GM12878 (cell line): ENCODE measurements around the gene MBOAT7.

ENCODE experiments used
- BCL11A ChIP-seq: IDR thresholded peaks from 2 replicates; pipeline ENCODE4 v1.6.1; 2011; ENCODE audit warnings: low read depth, low read length
- BCLAF1 ChIP-seq: fragments of 450-650 bp; IDR thresholded peaks from 2 replicates; pipeline ENCODE4 v1.6.1; 2017; ENCODE audit warnings: antibody characterized with exemption, mild to moderate bottlenecking, moderate library complexity
- CTCF ChIP-seq, 3 experiments: IDR thresholded peaks in 2 of 3; conservative IDR thresholded peaks in 1 of 3; 2 replicates each; pipeline ENCODE4 v1.5.1; 2011; ENCODE audit warnings: low read depth in 3 of 3, low read length in 3 of 3, mild to moderate bottlenecking in 3 of 3, control low read depth in 2 of 3, moderate library complexity in 2 of 3, inconsistent platforms in 1 of 3, mixed read lengths in 1 of 3; ENCODE audit not compliant: control insufficient read depth in 2 of 3, insufficient read depth in 1 of 3; ENCODE audit errors: extremely low read depth in 1 of 3
- ELK1 ChIP-seq: IDR thresholded peaks from 2 replicates; pipeline ENCODE4 v1.6.1; 2012; ENCODE audit warnings: low read depth, low read length, improper control_type of control experiment
- LARP7 ChIP-seq: fragments of 450-650 bp; IDR thresholded peaks from 2 replicates; pipeline ENCODE4 v1.6.1; 2017; ENCODE audit warnings: mild to moderate bottlenecking
- NRF1 ChIP-seq: conservative IDR thresholded peaks from 2 replicates; pipeline ENCODE4 v1.6.1; 2011; ENCODE audit warnings: mild to moderate bottlenecking, low read depth, low read length, improper control_type of control experiment
- POLR2AphosphoS5 ChIP-seq: IDR thresholded peaks from 2 replicates; pipeline ENCODE4 v1.6.1; 2011; ENCODE audit warnings: mild to moderate bottlenecking, low read length, inconsistent platforms
- REST ChIP-seq: IDR thresholded peaks from 2 replicates; pipeline ENCODE4 v1.6.1; 2012; ENCODE audit warnings: mild to moderate bottlenecking, low read depth, low read length
- SREBF2 ChIP-seq: IDR thresholded peaks from 2 replicates; pipeline ENCODE4 v1.6.1; 2012; ENCODE audit warnings: mild to moderate bottlenecking, low read length
- TAF1 ChIP-seq: IDR thresholded peaks from 2 replicates; pipeline ENCODE4 v1.6.1; 2011; ENCODE audit warnings: mild to moderate bottlenecking, low read depth, low read length, borderline replicate concordance
- USF1 ChIP-seq: IDR thresholded peaks from 2 replicates; pipeline ENCODE4 v1.6.1; 2011; ENCODE audit warnings: borderline replicate concordance, low read depth, mild to moderate bottlenecking, moderate library complexity, mixed read lengths, low read length; ENCODE audit not compliant: insufficient read depth; ENCODE audit errors: extremely low read length

GRCh38 chr19:54153731-54154326 is 35.6 kb downstream of the MBOAT7 start:
- no peak for TF ChIP-seq BCLAF1
- no peak for TF ChIP-seq LARP7
- TF ChIP-seq CTCF (IDR thresholded peaks at IDR 0.05 in 2 of 3, conservative IDR thresholded peaks at IDR 0.05 in 1 of 3; ENCODE audit: control insufficient read depth in 2 of 3, extremely low read depth in 1 of 3, insufficient read depth in 1 of 3, low read depth in 3 of 3, low read length in 3 of 3), result no peak
- no peak for TF ChIP-seq USF1
- TF ChIP-seq BCL11A, result no peak
- TF ChIP-seq NRF1, result no peak
- TF ChIP-seq SREBF2, result no peak
- TF ChIP-seq TAF1, result no peak
- no peak for TF ChIP-seq REST
- no peak for TF ChIP-seq ELK1
- no peak for TF ChIP-seq POLR2AphosphoS5
